ENCODE results near the gene TMEM207.
"Not testable (repeated sequence)": the region's sequence is repeated elsewhere in the genome, so short reads cannot be mapped to it uniquely, and the experiment has no call there.

TMEM207 gene

DNA sequence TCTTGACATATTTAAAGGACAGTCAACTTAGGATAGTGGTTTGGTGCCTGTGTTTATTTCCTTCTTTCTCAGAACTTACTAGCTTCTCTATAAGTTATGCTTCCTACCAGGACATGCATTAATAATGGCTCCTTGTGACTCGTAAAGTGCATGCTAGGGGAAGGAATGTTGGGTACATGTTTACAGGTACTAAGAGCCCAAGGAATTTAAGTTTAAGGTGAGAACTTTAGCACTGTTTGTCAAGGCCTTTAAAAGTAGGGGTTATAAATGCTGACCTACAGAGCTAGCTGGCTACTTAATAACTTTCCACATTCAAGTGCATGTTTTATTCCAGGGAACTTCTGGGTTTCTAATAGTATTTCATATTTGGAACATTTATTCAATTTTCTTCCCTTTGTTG lies at the start of gene TMEM207:
Gene TMEM207 (minus strand): TSS at position 101 of the 400 bp plus-strand sequence. CDS start 92 bp downstream, at position 9.
- DNase-seq = no peak

DNA sequence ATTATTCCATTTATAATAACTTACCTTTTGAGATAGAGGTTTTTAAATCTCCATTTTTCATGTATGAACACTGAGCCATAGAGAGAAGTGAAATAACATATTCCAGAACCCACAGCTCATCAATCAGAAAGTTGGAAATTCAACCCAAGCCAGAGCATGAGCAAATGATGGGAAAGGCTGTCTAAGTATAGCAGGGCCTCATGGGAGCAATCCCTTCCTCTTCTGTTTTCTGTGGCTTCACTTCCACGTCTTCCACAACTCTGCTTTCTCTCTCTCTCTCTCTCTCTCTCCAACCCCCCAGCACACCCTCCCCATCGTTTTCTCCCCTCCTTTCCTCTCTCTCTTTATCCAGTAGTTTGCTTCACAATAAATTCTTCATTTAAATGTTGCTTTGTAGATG lies 49.4 kb upstream of the TMEM207 start:
- no peak for DNase-seq

DNA sequence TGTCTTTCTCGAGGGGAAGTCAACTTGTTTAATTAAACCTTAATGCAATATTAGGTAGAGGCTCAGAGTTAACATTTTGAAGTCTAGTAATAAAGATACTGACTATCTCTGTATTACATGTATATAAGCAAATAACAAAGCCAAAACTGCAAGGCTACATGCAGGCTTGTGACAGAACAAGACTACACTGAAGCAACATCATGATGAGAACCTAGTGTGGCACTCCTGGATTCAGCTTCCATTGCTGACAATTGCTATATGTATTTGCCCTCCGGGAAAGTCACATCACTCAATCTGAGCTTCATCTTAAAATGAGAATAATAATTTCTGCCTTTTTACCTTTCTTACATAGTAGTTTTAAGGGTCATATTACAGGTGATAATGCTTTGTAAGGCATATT lies 48.6 kb upstream of the TMEM207 start:
- no peak for DNase-seq

- no peak for DNase-seq
Observed at GRCh38 chr3:190497811-190498210, 48.1 kb upstream of the TMEM207 start.

DNA sequence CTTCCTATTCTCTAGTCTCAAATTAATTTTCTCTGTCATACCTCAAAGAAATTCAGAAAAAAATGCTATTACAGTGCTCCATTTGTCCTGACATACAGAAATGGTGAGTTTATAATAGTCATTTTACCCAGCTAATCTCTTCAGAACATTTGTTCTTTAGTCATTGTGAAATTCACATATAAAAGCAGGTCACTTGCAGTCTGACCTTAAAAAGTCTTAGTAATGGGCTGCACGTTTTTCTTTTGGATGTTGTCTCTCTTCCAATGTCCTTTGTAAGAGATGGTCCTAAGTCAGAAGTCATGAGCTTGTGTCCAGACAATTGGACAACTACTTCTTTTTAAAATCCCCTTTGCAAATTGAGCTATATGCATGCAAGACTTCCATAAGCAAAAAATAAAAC lies 47.2 kb upstream of the TMEM207 start:
- no peak for DNase-seq

GRCh38 chr3:190495796-190496195 lies 46.1 kb upstream of the TMEM207 start:
- no peak for DNase-seq

GRCh38 chr3:190495354-190495753 lies 45.7 kb upstream of the TMEM207 start:
- DNase-seq = no peak

GRCh38 chr3:190494907-190495306 lies 45.2 kb upstream of the TMEM207 start:
- no peak for DNase-seq

DNA sequence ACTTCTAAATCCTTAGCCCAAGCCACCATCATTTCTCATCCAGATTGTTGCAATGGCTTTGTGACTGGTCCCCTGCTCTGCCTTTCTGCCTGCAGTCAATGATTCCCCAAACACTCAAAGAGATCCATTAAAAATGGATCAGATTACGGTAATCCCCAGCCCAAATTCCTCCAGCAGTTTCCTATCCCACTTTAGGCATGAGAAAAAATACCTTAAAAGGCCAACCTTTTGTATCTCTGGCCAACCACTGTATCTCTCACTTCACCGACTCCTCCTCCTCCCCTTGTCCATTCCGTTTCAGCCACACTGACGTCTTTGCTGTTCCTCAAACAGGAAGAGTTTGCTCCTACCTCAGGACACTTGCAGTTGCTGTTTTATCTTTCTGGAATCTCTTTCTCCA lies 43.3 kb upstream of the TMEM207 start:
- no peak for DNase-seq

DNA sequence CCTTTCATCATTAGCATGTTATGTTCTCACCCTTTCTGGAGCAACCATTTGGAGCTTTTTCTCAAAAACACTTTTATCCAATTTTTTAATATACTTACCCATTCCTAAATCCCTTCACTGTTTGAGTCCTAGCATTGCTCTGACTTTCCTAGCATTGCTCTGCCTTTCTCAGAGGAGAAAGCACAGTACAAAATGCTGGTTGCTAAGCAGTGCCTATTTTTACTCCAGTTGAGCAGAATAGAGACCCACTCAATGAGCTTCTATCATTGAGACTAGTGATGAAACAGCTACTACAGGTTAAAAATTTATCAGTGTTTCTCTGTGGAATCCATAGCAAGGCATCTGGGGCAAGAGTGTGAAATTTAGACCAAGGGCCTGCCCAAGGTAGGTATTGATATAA lies 42.4 kb upstream of the TMEM207 start:
- no peak for DNase-seq

DNA sequence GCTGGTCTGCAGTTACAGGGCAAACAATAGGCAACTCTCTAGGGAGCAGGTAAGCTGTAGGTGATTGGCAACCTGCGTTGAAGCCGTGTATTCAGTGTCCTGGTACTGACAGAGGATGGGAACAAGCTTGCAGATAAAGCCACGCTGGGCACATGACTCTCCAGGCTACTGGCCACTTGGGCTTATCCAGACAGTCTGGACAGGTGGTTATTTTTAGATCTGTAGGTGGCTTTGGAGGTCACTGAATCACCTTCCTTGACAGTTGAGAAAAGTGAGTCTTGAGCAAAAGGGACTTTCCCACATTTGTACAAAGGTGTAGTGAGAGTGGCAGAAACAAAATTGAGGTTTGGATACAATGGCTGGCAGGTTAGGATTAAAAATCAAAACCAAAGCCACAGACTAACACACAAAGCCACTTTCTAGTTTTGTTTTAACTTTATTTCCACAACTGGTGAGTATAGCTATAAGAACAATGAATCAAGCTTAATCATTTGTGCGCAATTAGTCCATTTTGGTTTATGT lies 41.9 kb upstream of the TMEM207 start:
- DNase-seq = no peak

GRCh38 chr3:190486908-190487607 lies 37.4 kb upstream of the TMEM207 start:
- no peak for DNase-seq

GRCh38 chr3:190486533-190486864 lies 36.8 kb upstream of the TMEM207 start:
- no peak for DNase-seq

GRCh38 chr3:190485830-190486532 lies 36.3 kb upstream of the TMEM207 start:
- no peak for DNase-seq

DNA sequence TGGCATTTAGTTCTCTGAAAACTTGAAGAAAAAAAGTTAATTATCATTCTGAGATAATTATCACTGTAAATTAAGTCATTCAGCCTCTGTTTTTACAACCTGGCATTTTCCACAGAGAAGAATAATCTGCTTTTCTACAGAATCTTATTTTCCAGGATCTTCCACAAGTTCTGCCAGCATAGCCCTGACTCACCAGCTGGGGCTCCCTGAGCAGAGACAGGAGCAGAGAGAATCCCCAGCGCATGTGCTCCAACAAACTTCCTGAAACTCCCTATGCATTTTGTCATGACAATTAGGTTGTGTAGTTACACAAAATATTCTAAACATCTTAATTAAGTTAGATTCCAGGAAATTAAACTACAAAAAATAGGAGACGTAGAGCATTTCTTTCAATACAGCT lies 32.1 kb upstream of the TMEM207 start:
- no peak for DNase-seq

DNA sequence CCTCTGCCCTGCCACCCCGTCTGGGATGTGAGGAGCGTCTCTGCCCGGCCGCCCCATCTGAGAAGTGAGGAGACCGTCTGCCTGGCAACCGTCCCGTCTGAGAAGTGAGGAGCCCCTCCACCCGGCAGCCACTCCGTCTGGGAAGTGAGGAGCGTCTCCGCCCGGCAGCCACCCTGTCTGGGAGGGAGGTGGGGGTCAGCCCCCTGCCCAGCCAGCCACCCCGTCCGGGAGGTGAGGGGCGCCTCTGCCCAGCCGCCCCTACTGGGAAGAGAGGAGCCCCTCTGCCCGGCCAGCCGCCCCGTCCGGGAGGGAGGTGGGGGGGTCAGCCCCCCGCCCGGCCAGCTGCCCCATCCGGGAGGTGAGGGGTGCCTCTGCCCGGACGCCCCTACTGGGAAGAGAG lies 23.6 kb upstream of the TMEM207 start:
- not testable (repeated sequence) for DNase-seq

DNA sequence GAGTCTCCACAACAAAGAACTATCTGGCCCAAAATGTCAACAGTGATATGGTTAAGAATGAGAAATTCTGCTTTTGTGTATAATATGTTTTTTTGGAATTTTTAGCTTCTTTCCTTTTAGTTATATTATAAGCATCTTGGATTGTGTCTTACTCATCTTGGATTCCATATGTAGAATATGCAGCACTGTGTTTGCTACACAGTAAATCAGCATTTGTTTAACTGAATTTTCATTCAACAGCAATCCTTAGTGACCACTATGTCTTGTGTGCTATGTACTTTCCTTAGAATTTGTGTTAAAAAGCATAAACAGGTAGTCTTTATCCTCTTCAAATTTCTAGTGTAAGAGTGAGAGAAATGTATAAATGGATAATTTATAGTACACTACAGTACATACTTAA lies 18.2 kb upstream of the TMEM207 start:
- DNase-seq = no peak

GRCh38 chr3:190458040-190458439 lies 8.3 kb upstream of the TMEM207 start:
- no peak for DNase-seq

DNA sequence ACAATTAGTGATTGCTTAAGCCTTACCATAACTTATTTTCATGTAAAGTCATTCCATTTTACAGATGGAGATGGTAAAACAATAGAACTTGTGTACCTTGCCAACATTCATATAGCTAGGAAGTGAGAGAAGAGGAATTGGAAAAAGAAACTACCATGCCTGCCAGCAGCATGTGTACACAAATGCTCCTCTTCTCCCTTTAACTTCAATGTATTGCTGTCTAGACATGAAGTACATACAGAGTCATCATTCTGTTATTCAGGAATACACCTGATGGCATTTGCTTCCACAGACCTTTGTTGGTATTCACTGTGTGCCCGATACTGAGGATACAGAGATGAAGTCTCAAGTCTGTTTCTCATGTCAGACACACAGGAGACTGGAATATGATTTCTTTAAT lies 7.1 kb upstream of the TMEM207 start:
- no peak for DNase-seq

DNA sequence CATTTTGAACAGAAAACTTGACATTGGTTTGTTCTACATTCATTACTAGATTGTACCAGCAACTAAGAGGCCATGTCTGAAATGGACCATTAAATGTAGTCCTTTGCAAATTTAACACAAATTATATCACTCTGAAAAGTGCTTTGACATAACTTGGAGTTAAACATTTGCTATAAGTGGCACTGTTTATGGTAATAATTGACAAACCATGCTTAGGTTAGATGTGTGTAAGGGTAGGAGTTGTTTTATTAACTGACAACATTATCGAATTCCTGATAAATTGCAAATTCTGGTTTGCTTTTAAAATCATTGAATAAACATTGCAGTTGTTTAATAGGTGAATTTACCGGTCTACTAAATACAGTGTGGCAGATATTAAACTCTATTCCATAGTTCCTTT lies 6.1 kb upstream of the TMEM207 start:
- DNase-seq = no peak

DNA sequence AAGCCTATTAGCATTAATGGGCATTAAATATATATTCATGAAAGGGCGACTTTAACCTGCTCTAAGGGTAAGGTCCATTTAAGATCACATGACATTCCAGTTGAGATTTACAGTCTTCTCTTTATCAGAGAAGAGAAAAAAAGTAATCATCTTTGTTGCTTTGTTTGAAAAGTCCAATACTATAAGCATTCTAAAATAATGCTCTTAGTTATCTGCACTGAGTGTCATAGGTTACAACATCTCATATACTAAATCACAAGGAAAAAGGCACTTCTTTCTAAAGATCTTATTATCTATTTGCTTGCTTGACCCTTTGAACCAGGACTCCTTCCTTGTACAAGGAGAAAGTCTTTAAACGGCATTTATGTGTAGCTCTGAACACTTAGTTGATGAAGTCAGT lies 1.4 kb downstream of the TMEM207 start:
- DNase-seq = no peak

DNA sequence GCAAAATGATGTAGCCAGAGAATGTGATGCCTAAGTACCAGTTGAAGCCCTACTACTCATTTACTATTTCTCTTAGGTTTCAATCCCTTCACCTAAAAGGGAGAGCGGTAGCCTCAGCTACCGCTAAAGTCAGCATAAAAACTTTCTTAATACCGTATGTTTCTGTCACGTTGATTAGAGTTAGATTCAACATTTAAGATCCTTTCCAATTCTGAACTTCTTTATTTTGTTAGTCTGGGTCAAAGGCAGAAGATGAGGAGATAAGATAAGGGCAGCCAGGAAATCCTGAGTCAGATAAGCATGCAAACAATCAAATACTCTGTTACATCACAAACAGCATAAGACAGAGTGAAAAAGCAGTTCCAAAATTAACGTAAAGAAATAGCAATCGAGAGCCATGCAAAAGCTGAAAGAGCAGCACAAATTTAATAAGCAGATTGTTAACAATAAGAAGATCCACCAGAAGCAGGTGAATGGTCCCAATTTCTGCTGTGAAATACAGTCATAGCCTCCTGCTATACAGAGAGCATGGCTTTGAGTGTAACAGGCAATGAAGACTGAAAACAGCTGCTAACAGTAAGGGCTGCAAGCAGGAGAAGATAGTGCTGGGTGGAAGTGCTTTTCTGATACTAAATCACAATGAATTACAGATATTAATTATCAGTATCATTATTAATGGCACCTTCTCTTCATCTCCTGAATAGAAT lies 3.0 kb downstream of the TMEM207 start:
- DNase-seq = no peak

- DNase-seq = no peak
Observed at GRCh38 chr3:190444576-190445145, 5.0 kb downstream of the TMEM207 start.

GRCh38 chr3:190444006-190444405 lies 5.7 kb downstream of the TMEM207 start:
- no peak for DNase-seq
